Fibroblast of the aortic adventitia (primary cell): ENCODE results near the gene PRRC1. TPM values are rescaled to one million over a fixed set of nuclear protein-coding genes. Genes with fewer than 3 reads are reported as not detected.
"Not testable (repeated sequence)": the region's sequence is repeated elsewhere in the genome, so short reads cannot be mapped to it uniquely, and the experiment has no call there.

Experiments
- DNase-seq: peaks from one replicate; pipeline ENCODE4 v3.0.0-alpha.2; 2010; ENCODE audit warnings: low read depth
- H3K4me3 ChIP-seq: 2 replicates; pipeline ENCODE4 v1.5.1; 2011; ENCODE audit warnings: low read depth, mild to moderate bottlenecking, control low read depth, low read length, moderate library complexity
- CTCF ChIP-seq: IDR thresholded peaks from 2 replicates; pipeline ENCODE4 v1.5.1; 2011; ENCODE audit warnings: mild to moderate bottlenecking, low read length, control low read depth, inconsistent platforms; ENCODE audit not compliant: insufficient read depth
- total RNA-seq: library from RNA; depleted of rRNA; stranded (reverse); fragments of >200 nt; gene quantifications from 2 replicates; pipeline ENCODE4 v1.2.3, GENCODE V29; 2012; ENCODE audit warnings: low replicate concordance

Gene PRRC1
- total RNA-seq, 1 donor: 79.5 TPM

GRCh38 chr5:127568166-127568565, 50.7 kb downstream of the PRRC1 start:
- H3K4me3 ChIP-seq: no peak overlapping the region
- TF ChIP-seq CTCF: no peak
- no peak for DNase-seq

DNA sequence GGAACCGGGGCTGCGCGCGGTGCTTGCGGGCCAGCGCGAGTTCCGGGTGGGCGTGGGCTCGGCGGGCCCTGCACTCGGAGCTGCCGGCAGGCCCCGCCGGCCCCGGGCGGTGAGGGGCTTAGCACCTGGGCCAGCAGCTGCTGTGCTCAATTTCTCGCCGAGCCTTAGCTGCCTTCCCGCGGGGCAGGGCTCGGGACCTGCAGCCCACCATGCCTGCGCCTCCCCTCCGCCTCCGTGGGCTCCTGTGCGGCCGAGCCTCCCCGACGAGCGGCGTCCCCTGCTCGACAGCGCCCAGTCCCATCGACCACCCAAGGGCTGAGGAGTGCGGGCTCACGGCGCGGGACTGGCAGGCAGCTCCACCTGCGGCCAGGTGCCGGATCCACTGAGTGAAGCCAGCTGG, 52.0 kb downstream of the PRRC1 start:
- not testable (repeated sequence) for DNase-seq, H3K4me3 ChIP-seq

GRCh38 chr5:127571314-127572131, 54.1 kb downstream of the PRRC1 start:
- no peak for DNase-seq
- H3K4me3 ChIP-seq: no peak overlapping the region
- TF ChIP-seq CTCF: no peak

DNA sequence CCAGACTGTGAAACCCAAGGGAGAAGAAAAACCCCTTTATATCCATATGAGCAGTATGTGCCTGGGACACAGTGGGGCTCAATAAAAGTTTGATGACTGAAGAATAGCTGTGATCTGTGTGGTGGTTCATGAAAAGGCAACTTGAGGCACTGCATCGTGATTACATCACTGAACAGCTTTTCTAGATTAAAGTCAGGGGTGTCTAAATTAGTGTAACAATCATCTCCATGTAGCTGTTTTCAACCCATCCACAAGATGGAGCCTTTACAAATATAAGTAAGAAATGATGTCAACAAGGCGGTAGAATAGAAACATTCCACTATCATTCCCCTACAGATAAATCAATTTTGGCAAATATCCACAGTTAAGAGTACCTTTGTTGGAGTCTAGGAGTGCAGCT, 55.5 kb downstream of the PRRC1 start:
- no peak for DNase-seq
- H3K4me3 ChIP-seq: no peak overlapping the region
- TF ChIP-seq CTCF: no peak

- H3K4me3 ChIP-seq: no peak overlapping the region
- no peak for TF ChIP-seq CTCF
- DNase-seq: no peak
Observed at GRCh38 chr5:127574852-127575679, 57.6 kb downstream of the PRRC1 start.

GRCh38 chr5:127577458-127577857, 60.0 kb downstream of the PRRC1 start:
- TF ChIP-seq CTCF: no peak
- DNase-seq: peak; percentile 31
- H3K4me3 ChIP-seq: no peak overlapping the region

DNA sequence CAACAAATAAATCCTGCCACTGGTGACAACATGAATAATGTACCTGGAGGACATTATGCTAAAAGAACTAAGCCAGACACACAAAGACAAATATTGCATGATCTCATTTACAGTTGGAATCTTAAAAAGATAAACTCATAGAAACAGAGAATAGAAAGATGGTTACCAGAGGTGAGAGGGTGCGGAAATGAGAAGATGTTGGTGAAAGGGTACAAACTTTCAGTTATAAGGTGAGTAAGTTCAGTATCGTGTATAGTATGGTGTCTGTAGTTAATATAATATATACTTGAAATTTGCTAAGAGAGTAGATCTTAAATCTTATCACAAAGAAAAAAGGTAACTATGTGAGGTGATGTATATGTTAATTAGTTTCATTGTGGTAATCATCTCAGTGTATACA, 63.3 kb downstream of the PRRC1 start:
- no peak for TF ChIP-seq CTCF
- H3K4me3 ChIP-seq: no peak overlapping the region
- no peak for DNase-seq
